ENCODE measurements around the gene CAGE1. TPM values are rescaled to one million over a fixed set of nuclear protein-coding genes. Genes with fewer than 3 reads are reported as not detected.

The CAGE1 gene
- total RNA-seq, 4 donors from 2014 or later = not detected

DNA sequence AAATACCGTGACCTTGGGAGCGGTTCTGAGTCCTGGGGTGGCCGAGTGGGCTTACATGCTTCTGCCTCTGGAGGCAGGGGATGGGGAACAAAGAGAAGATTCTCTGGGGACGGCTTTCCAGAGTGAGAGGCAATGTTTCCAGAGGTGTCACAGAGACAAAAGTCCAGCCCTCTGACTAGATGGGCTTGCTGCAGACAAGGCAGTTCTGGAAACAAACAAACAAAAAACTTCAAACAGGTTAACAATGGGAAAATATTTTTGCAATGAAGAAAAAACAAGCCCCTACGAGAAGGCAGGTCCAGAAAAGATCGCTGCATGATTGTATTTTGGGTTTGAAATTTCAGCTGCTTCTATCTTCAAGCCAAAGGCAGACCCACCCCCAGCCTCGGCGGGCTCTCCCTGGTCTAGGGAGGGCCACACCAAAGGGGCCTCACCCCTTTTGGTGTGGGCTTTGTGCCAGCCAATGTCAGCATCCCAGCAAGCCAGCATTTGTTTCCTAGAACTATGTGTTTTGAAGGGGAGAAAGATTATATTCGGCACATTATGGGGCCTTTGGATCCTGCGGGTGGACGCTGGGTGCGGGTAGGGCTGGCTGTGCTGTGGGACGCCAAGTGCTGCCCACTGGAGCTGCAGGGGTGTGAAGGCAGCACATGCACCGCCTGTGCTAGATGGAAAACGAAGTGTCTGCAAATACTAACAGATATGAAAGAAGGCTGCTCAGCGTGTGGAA, 43.0 kb upstream of the CAGE1 start:
- no peak overlapping the region for H3K4me3 ChIP-seq
- WGBS, 2 donors = 53 to 55% methylated on average over 16 of the region's 16 CpGs
- H3K9me3 ChIP-seq = no peaks in the 10 kb centered on the region
- H3K27ac ChIP-seq = no peak overlapping the region
- peaks cover 0 to 4% (median 0%) of the 10 kb centered on the region in 4 donors for H3K4me1 ChIP-seq
- DNase-seq (ENCODE audit: low spot score in 2 of 2) = no peak
- H3K36me3 ChIP-seq = no peaks in the 10 kb centered on the region
- TF ChIP-seq, protein P1, sequence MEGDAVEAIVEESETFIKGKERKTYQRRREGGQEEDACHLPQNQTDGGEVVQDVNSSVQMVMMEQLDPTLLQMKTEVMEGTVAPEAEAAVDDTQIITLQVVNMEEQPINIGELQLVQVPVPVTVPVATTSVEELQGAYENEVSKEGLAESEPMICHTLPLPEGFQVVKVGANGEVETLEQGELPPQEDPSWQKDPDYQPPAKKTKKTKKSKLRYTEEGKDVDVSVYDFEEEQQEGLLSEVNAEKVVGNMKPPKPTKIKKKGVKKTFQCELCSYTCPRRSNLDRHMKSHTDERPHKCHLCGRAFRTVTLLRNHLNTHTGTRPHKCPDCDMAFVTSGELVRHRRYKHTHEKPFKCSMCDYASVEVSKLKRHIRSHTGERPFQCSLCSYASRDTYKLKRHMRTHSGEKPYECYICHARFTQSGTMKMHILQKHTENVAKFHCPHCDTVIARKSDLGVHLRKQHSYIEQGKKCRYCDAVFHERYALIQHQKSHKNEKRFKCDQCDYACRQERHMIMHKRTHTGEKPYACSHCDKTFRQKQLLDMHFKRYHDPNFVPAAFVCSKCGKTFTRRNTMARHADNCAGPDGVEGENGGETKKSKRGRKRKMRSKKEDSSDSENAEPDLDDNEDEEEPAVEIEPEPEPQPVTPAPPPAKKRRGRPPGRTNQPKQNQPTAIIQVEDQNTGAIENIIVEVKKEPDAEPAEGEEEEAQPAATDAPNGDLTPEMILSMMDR (IDR thresholded peaks at IDR 0.05) = no peak
- TF ChIP-seq POLR2A (IDR thresholded peaks at IDR 0.05) = no peak
- TF ChIP-seq EP300 (IDR thresholded peaks at IDR 0.05) = no peak
- H3K27me3 ChIP-seq = peaks cover 0 to 3% of the 10 kb centered on the region in 2 donors

GRCh38 chr6:7431674-7432390, 42.3 kb upstream of the CAGE1 start:
- WGBS, 2 donors = 51 to 52% methylated on average over 24 of the region's 24 CpGs
- Histone ChIP-seq H3K36me3 (no peaks in the 10 kb centered on the region), H3K27ac (no peak overlapping the region), H3K9me3 (no peaks in the 10 kb centered on the region), H3K4me1 (peaks cover 0 to 4% (median 0%) of the 10 kb centered on the region in 4 donors), H3K27me3 (peaks cover 0 to 3% of the 10 kb centered on the region in 2 donors), H3K4me3 (no peak overlapping the region)
- no peak for TF ChIP-seq EP300 (IDR thresholded peaks at IDR 0.05)
- TF ChIP-seq, protein P1 (IDR thresholded peaks at IDR 0.05) = no peak
- TF ChIP-seq POLR2A (IDR thresholded peaks at IDR 0.05) = no peak
- no peak for DNase-seq (ENCODE audit: low spot score in 2 of 2)

- WGBS, 2 donors = 78 to 79% methylated on average over 8 of the region's 8 CpGs
- Histone ChIP-seq H3K27ac (no peak overlapping the region), H3K36me3 (no peaks in the 10 kb centered on the region), H3K9me3 (no peaks in the 10 kb centered on the region), H3K27me3 (peaks cover 0 to 3% of the 10 kb centered on the region in 2 donors), H3K4me1 (peaks cover 0 to 4% (median 0%) of the 10 kb centered on the region in 4 donors), H3K4me3 (no peak overlapping the region)
- TF ChIP-seq, protein P1 (IDR thresholded peaks at IDR 0.05) = no peak
- no peak for TF ChIP-seq POLR2A (IDR thresholded peaks at IDR 0.05)
- no peak for TF ChIP-seq EP300 (IDR thresholded peaks at IDR 0.05)
- DNase-seq (ENCODE audit: low spot score in 2 of 2) = no peak
These were observed 41.8 kb upstream of the CAGE1 start for GRCh38 chr6:7431313-7431673.

DNA sequence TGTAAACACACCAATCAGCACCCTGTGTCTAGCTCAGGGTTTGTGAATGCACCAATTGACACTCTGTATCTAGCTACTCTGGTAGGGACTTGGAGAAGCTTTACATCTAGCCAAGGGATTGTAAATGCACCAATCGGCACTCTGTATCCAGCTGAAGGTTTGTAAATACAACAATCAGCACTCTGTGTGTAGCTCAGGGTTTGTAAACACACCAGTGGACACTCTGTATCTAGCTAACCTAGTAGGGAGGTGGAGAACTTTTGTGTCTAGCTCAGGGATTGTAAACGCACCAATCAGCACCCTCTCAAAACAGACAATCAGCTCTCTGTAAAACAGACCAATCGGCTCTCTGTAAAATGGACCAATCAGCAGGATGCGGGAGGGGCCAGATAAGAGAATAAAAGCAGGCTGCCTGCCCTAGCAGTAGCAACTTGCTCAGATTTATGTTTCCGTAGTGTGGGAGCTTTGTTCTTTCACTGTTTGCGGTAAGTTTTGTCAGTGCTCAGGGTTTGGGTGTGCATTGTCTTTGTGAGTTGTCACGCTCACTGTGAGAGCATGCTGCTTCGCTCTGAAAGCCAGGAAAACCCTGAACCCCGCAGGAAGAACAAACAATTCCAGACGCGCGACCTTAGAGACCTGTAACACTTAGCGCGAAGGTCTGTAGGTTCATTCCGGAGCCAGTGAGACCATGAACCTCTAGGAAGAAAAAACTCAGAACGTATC, 37.1 kb upstream of the CAGE1 start:
- Histone ChIP-seq H3K4me3 (no peak overlapping the region), H3K36me3 (no peaks in the 10 kb centered on the region), H3K27ac (no peak overlapping the region), H3K9me3 (peaks cover 0 to 5% (median 0%) of the 10 kb centered on the region in 4 donors), H3K4me1 (no peaks in the 10 kb centered on the region), H3K27me3 (no peaks in the 10 kb centered on the region)
- 72 to 73% methylated on average over 16 of the region's 16 CpGs for WGBS, 2 donors
- no peak for TF ChIP-seq POLR2A (IDR thresholded peaks at IDR 0.05)
- no peak for TF ChIP-seq EP300 (IDR thresholded peaks at IDR 0.05)
- TF ChIP-seq, protein P1 (IDR thresholded peaks at IDR 0.05) = no peak
- DNase-seq (ENCODE audit: low spot score in 2 of 2) = no peak

Measured in tibial nerve (tissue), 4 donors.